ENCODE measurements around the gene TBL3. TPM values are rescaled to one million over a fixed set of nuclear protein-coding genes. Genes with fewer than 3 reads are reported as not detected.

Gene TBL3
- total and polyA plus RNA-seq, 9 of the 15 experiments (the other 6 are each of a cell fraction or from before 2014, with no cell fraction given) = 0.97 to 117 (median 24.5) TPM

DNA sequence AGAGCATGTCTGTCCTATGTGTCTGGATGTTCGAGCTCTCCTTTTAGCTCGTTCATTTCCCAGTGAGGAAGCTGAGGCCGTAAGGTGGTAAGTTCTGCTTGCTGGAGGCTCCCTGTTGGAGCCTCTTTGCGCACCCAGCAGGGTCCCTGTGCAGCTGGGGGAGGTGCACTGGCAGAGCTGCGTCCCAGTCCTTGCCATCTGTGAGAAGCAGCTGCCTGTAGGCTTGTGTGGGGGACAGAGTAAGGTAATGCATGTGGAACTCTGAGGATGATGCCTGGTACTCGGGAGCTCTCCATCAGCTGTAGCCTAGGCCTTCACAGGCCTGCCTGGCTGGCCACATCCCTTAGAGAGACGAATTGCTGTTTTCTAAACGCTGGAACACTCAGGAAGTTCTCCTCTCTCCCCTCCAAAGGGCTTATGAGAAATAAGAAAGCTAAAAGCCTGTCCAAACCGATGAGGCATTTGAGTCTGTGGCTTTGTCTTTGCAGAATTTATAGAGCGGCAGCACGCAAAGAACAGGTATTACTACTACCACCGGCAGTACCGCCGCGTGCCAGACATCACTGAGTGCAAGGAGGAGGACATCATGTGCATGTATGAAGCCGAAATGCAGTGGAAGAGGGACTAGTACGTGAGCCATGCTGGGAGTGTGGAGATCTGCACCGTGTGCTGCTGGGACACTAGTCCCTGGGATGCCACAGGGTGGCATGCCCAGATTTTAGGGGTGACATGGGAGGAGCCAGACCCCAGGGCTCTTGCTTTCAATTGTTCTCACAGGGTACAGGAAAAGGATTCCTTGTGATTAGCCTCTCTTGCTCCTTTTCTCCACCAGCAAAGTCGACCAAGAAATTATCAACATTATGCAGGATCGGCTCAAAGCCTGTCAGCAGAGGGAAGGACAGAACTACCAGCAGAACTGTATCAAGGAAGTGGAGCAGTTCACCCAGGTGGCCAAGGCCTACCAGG lies 10.9 kb upstream of the TBL3 start (continued):
- TF ChIP-seq FOXA3 (CRISPR knock-in tag; conservative IDR thresholded peaks at IDR 0.05 in 1 of 2, IDR thresholded peaks at IDR 0.05 in 1 of 2) (peak in 1 of 2 experiments; percentile 53; a peak in 1 of 4 replicates), BCLAF1 (IDR thresholded peaks at IDR 0.05; ENCODE audit: borderline replicate concordance in 1 of 2, control insufficient read depth in 1 of 2, low read depth in 2 of 2, low read length in 1 of 2) (peak; percentile 44 to 83; a peak in 2 of 4 replicates), SMARCA4 (IDR thresholded peaks at IDR 0.05) (no peak), TEAD2 (tag; IDR thresholded peaks at IDR 0.05) (no peak), GATAD2A (IDR thresholded peaks at IDR 0.05) (no peak), CBFA2T3 (IDR thresholded peaks at IDR 0.05) (no peak), ILF3 (IDR thresholded peaks at IDR 0.05; ENCODE audit: borderline replicate concordance) (peak; percentile 90), ATF1 (CRISPR knock-in tag; IDR thresholded peaks at IDR 0.05) (no peak), ATF1 (tag; IDR thresholded peaks at IDR 0.05) (0 out of 2 replicates have a peak, but pooled peaks have one; percentile 21), ARID2 (IDR thresholded peaks at IDR 0.05) (no peak), CBX3 (IDR thresholded peaks at IDR 0.05; ENCODE audit: borderline replicate concordance in 1 of 2, low read length in 2 of 2) (peak in 1 of 2 experiments; percentile 0; a peak in 1 of 3 replicates), PHTF2 (CRISPR knock-in tag; IDR thresholded peaks at IDR 0.05) (no peak; the same call in 1 of the 2 replicates), ZNF589 (CRISPR knock-in tag; IDR thresholded peaks at IDR 0.05; ENCODE audit: low read depth) (no peak)
- TF ChIP-seq, protein P1, sequence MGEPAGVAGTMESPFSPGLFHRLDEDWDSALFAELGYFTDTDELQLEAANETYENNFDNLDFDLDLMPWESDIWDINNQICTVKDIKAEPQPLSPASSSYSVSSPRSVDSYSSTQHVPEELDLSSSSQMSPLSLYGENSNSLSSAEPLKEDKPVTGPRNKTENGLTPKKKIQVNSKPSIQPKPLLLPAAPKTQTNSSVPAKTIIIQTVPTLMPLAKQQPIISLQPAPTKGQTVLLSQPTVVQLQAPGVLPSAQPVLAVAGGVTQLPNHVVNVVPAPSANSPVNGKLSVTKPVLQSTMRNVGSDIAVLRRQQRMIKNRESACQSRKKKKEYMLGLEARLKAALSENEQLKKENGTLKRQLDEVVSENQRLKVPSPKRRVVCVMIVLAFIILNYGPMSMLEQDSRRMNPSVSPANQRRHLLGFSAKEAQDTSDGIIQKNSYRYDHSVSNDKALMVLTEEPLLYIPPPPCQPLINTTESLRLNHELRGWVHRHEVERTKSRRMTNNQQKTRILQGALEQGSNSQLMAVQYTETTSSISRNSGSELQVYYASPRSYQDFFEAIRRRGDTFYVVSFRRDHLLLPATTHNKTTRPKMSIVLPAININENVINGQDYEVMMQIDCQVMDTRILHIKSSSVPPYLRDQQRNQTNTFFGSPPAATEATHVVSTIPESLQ (CRISPR knock-in tag; IDR thresholded peaks at IDR 0.05) = no peak
- TF ChIP-seq, protein P2, sequence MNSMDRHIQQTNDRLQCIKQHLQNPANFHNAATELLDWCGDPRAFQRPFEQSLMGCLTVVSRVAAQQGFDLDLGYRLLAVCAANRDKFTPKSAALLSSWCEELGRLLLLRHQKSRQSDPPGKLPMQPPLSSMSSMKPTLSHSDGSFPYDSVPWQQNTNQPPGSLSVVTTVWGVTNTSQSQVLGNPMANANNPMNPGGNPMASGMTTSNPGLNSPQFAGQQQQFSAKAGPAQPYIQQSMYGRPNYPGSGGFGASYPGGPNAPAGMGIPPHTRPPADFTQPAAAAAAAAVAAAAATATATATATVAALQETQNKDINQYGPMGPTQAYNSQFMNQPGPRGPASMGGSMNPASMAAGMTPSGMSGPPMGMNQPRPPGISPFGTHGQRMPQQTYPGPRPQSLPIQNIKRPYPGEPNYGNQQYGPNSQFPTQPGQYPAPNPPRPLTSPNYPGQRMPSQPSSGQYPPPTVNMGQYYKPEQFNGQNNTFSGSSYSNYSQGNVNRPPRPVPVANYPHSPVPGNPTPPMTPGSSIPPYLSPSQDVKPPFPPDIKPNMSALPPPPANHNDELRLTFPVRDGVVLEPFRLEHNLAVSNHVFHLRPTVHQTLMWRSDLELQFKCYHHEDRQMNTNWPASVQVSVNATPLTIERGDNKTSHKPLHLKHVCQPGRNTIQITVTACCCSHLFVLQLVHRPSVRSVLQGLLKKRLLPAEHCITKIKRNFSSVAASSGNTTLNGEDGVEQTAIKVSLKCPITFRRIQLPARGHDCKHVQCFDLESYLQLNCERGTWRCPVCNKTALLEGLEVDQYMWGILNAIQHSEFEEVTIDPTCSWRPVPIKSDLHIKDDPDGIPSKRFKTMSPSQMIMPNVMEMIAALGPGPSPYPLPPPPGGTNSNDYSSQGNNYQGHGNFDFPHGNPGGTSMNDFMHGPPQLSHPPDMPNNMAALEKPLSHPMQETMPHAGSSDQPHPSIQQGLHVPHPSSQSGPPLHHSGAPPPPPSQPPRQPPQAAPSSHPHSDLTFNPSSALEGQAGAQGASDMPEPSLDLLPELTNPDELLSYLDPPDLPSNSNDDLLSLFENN (IDR thresholded peaks at IDR 0.05; ENCODE audit: low read depth in 2 of 2, low read length in 2 of 2) = no peak
- TF ChIP-seq, protein P3, sequence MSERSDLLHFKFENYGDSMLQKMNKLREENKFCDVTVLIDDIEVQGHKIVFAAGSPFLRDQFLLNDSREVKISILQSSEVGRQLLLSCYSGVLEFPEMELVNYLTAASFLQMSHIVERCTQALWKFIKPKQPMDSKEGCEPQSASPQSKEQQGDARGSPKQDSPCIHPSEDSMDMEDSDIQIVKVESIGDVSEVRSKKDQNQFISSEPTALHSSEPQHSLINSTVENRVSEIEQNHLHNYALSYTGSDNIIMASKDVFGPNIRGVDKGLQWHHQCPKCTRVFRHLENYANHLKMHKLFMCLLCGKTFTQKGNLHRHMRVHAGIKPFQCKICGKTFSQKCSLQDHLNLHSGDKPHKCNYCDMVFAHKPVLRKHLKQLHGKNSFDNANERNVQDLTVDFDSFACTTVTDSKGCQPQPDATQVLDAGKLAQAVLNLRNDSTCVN (CRISPR knock-in tag; IDR thresholded peaks at IDR 0.05) = no peak
